Activated CD8-positive, alpha-beta T cell treated with anti-CD3 and anti-CD28 coated beads for 36 hours (primary cell): ENCODE measurements around the gene WDR62. TPM values are rescaled to one million over a fixed set of nuclear protein-coding genes. Genes with fewer than 3 reads are reported as not detected.

Experiments used
- ATAC-seq: fragments of 200-7000 bp; cut with Tn5 transposase; one replicate; pipeline ENCODE4 v1.10.0; 2021; ENCODE audit warnings: mild to moderate bottlenecking, moderate library complexity
- CTCF ChIA-PET: fragments of 350-600 bp; sonication (Branson Sonifier 250); formaldehyde crosslinking; loops from one replicate; lab custom pipeline; 2021; ENCODE audit warnings: antibody characterized with exemption; lab: Charles Lee
- POLR2A ChIA-PET: fragments of 350-600 bp; sonication (Branson Sonifier 250); formaldehyde crosslinking; loops from one replicate; lab custom pipeline; 2021; ENCODE audit warnings: antibody characterized with exemption; lab: Charles Lee
- DNase-seq: peaks from one replicate; pipeline ENCODE4 v3.0.0-alpha.2; 2020
- H3K27ac Mint-ChIP-seq: one replicate; pipeline ENCODE4 v1.8.0; 2021; ENCODE audit warnings: mild to moderate bottlenecking, mixed read lengths
- H3K27me3 Mint-ChIP-seq: one replicate; pipeline ENCODE4 v1.8.0; 2021; ENCODE audit warnings: mixed read lengths
- H3K36me3 Mint-ChIP-seq: one replicate; pipeline ENCODE4 v1.8.0; 2021; ENCODE audit warnings: low read depth, mixed read lengths
- H3K4me1 Mint-ChIP-seq: one replicate; pipeline ENCODE4 v1.8.0; 2021; ENCODE audit warnings: low read depth, mixed read lengths
- H3K4me3 Mint-ChIP-seq: one replicate; pipeline ENCODE4 v1.8.0; 2021; ENCODE audit warnings: mild to moderate bottlenecking, moderate library complexity, mixed read lengths
- H3K9me3 Mint-ChIP-seq: one replicate; pipeline ENCODE4 v1.8.0; 2021; ENCODE audit warnings: mixed read lengths
- intact Hi-C: fragments of 100-400 bp; cut with micrococcal nuclease; formaldehyde crosslinking; loops from one replicate; pipeline ENCODE4 v1.10.0; 2022
- total RNA-seq, 2 experiments: library from RNA; stranded (reverse); gene quantifications; one replicate each; pipeline ENCODE4 v1.2.3, GENCODE V29; 2021
- TF ChIP-seq, protein P1 (sequence below): fragments of 200-600 bp; IDR thresholded peaks from one replicate; pipeline ENCODE4 v1.8.0; 2022; ENCODE audit warnings: antibody characterized with exemption, mild to moderate bottlenecking

Gene WDR62
- total RNA-seq, 2 experiments from 2014 or later: 19.8 to 22.6 TPM

- Mint-ChIP-seq H3K36me3 (peaks cover 18% of the 10 kb centered on the region), H3K4me3 (no peak overlapping the region), H3K27ac (no peak overlapping the region), H3K9me3 (no peaks in the 10 kb centered on the region), H3K27me3 (no peaks in the 10 kb centered on the region), H3K4me1 (peaks cover 13% of the 10 kb centered on the region)
- DNase-seq (no peak), ATAC-seq (no peak)
- CTCF ChIA-PET: no interaction called here
- intact Hi-C loops: no loop called here
- TF ChIP-seq, protein P1, sequence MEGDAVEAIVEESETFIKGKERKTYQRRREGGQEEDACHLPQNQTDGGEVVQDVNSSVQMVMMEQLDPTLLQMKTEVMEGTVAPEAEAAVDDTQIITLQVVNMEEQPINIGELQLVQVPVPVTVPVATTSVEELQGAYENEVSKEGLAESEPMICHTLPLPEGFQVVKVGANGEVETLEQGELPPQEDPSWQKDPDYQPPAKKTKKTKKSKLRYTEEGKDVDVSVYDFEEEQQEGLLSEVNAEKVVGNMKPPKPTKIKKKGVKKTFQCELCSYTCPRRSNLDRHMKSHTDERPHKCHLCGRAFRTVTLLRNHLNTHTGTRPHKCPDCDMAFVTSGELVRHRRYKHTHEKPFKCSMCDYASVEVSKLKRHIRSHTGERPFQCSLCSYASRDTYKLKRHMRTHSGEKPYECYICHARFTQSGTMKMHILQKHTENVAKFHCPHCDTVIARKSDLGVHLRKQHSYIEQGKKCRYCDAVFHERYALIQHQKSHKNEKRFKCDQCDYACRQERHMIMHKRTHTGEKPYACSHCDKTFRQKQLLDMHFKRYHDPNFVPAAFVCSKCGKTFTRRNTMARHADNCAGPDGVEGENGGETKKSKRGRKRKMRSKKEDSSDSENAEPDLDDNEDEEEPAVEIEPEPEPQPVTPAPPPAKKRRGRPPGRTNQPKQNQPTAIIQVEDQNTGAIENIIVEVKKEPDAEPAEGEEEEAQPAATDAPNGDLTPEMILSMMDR: no peak
- POLR2A ChIA-PET: interaction anchor here (0.9 kb wide), 1 partner anchor 11 kb away, joined by 3 read pairs; the partner anchor contains the start of gene SYNE4
These were observed 35.5 kb upstream of the WDR62 start for GRCh38 chr19:36019061-36019670.

DNA sequence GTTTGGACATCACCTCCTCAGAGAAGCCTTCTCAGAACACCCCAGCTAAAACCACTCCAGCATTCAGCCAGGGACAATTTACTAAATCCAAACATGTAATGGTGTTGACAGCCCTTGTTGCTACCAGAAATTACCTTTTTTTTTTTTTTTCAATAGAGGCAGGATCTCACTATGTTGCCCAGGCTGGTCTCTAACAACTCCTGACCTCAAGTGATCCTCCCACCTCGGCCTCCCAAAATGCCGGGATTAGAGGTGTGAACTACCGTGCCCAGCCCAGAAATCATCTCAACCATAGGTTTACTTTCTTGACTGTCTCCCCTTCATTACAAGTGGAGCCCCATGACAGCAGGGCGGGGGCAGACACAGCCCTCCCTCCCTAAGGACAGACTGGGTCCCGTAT is 31.3 kb upstream of the WDR62 start:
- Mint-ChIP-seq H3K9me3 (no peaks in the 10 kb centered on the region), H3K4me3 (no peak overlapping the region), H3K36me3 (peaks cover 17% of the 10 kb centered on the region), H3K27me3 (no peaks in the 10 kb centered on the region), H3K27ac (no peak overlapping the region), H3K4me1 (no peaks in the 10 kb centered on the region)
- intact Hi-C loops: no loop called here
- TF ChIP-seq, protein P1: no peak
- CTCF ChIA-PET: no interaction called here
- DNase-seq (no peak), ATAC-seq (no peak)
- POLR2A ChIA-PET: no interaction called here

GRCh38 chr19:36025541-36025940 is 29.2 kb upstream of the WDR62 start:
- POLR2A ChIA-PET: no interaction called here
- no peaks in the 10 kb centered on the region for H3K27me3 Mint-ChIP-seq
- CTCF ChIA-PET: no interaction called here
- TF ChIP-seq, protein P1: no peak
- H3K4me1 Mint-ChIP-seq: no peaks in the 10 kb centered on the region
- ATAC-seq (no peak), DNase-seq (no peak)
- intact Hi-C loops: no loop called here
- H3K4me3 Mint-ChIP-seq: no peak overlapping the region
- no peak overlapping the region for H3K27ac Mint-ChIP-seq
- H3K36me3 Mint-ChIP-seq: peaks cover 19% of the 10 kb centered on the region
- H3K9me3 Mint-ChIP-seq: no peaks in the 10 kb centered on the region

GRCh38 chr19:36026091-36026876 is 28.4 kb upstream of the WDR62 start:
- ATAC-seq (no peak), DNase-seq (no peak)
- no peak overlapping the region for H3K27ac Mint-ChIP-seq
- intact Hi-C loops: no loop called here
- no peak overlapping the region for H3K4me3 Mint-ChIP-seq
- no peaks in the 10 kb centered on the region for H3K4me1 Mint-ChIP-seq
- CTCF ChIA-PET: interaction anchor here (1.1 kb wide), 1 partner anchor 11 kb away, joined by 3 read pairs; no protein-coding TSS in a partner anchor
- H3K9me3 Mint-ChIP-seq: no peaks in the 10 kb centered on the region
- TF ChIP-seq, protein P1: no peak
- no peaks in the 10 kb centered on the region for H3K27me3 Mint-ChIP-seq
- POLR2A ChIA-PET: no interaction called here
- H3K36me3 Mint-ChIP-seq: peaks cover 17% of the 10 kb centered on the region

DNA sequence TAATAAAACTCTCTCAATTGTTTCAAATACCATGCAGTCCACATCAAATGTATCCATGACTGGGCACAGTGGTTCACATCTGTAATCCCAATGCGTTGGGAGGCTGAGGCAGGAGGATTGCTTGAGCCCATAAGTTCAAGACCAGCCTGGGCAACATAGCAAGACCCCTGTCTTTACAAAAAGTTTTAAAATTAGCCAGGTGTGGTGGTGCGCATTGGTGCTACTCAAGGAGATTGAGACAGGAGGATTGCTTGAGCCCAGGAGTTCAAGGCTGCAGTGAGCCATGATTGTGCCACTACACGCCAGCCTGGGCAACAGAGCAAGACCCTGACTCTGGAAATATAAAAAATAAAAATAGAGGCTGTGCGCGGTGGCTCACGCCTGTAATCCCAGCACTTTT is 27.0 kb upstream of the WDR62 start:
- Mint-ChIP-seq H3K4me3 (no peak overlapping the region), H3K36me3 (peaks cover 12% of the 10 kb centered on the region), H3K4me1 (peaks cover 3% of the 10 kb centered on the region), H3K9me3 (no peaks in the 10 kb centered on the region), H3K27ac (no peak overlapping the region), H3K27me3 (peaks cover 2% of the 10 kb centered on the region)
- CTCF ChIA-PET: interaction anchor here (1.1 kb wide), 1 partner anchor 9 kb away, joined by 3 read pairs; no protein-coding TSS in a partner anchor
- intact Hi-C loops: no loop called here
- no peak for ATAC-seq
- POLR2A ChIA-PET: no interaction called here
- no peak for DNase-seq
- TF ChIP-seq, protein P1: no peak
